KMS-11 (cell line): Measurements from ENCODE around the gene RIPOR2.

ENCODE experiments used
- H2AFZ ChIP-seq: fragments of 200-600 bp; sonication (generic); 2 replicates; pipeline ENCODE4 v1.6.1; 2016; ENCODE audit warnings: antibody characterized with exemption, mixed run types, low read depth
- H3K27ac ChIP-seq: fragments of 200-600 bp; sonication (generic); 2 replicates; pipeline ENCODE4 v1.6.1; 2016; ENCODE audit warnings: mild to moderate bottlenecking, mixed run types
- H3K27me3 ChIP-seq: fragments of 200-600 bp; sonication (generic); 2 replicates; pipeline ENCODE4 v1.6.1; 2017; ENCODE audit warnings: mild to moderate bottlenecking, low read depth, mixed run types, moderate library complexity; ENCODE audit not compliant: insufficient read depth
- H3K36me3 ChIP-seq: fragments of 200-600 bp; sonication (generic); 2 replicates; pipeline ENCODE4 v1.6.1; 2017; ENCODE audit warnings: mild to moderate bottlenecking, mixed run types; ENCODE audit not compliant: insufficient read depth
- H3K4me1 ChIP-seq: fragments of 200-600 bp; sonication (generic); 2 replicates; pipeline ENCODE4 v1.6.1; 2016; ENCODE audit warnings: mild to moderate bottlenecking, low read depth, mixed run types; ENCODE audit not compliant: poor library complexity, severe bottlenecking
- H3K4me2 ChIP-seq: fragments of 200-600 bp; sonication (generic); 2 replicates; pipeline ENCODE4 v1.7.0; 2016; ENCODE audit warnings: mild to moderate bottlenecking, mixed run types
- H3K4me3 ChIP-seq: fragments of 200-600 bp; sonication (generic); IDR thresholded peaks from 2 replicates; pipeline ENCODE4 v1.6.1; 2017; ENCODE audit warnings: low read depth, low read length, mixed read lengths; ENCODE audit not compliant: insufficient read depth
- H3K79me2 ChIP-seq: fragments of 200-600 bp; sonication (generic); 2 replicates; pipeline ENCODE4 v1.6.1; 2016; ENCODE audit warnings: low read depth, mixed run types; ENCODE audit not compliant: insufficient read depth
- H3K9ac ChIP-seq: fragments of 200-600 bp; sonication (generic); 2 replicates; pipeline ENCODE4 v1.6.1; 2016; ENCODE audit warnings: mild to moderate bottlenecking, mixed run types
- H4K20me1 ChIP-seq: fragments of 200-600 bp; sonication (generic); 2 replicates; pipeline ENCODE4 v1.6.1; 2016; ENCODE audit warnings: mild to moderate bottlenecking, mixed run types; ENCODE audit not compliant: insufficient read depth
- TF ChIP-seq, protein P1 (sequence below): fragments of 200-600 bp; sonication (generic); conservative IDR thresholded peaks from 2 replicates; pipeline ENCODE4 v1.6.1; 2017; ENCODE audit warnings: low read depth, mild to moderate bottlenecking, antibody characterized with exemption, low read length, moderate library complexity, mixed read lengths

The RIPOR2 gene

DNA sequence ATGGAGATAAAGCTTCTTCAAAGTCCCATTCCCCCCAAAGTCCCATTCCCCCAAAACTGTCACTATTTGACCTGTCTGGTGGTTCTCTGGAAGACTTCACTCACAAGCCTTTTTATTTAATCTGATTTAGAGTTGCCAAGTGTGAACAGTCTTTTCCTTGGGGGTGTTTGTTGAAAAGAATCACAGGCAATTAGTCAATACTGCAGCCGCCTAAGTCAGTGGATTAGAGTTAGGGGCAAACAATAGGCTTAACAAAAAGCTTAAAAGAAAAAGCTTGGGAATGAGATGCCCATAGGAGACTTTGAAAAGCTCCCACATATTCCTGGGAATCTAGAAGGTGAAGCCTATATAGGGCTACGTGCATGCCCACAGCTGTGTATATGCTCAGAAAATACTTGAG is 8.0 kb upstream of the RIPOR2 start:
- Histone ChIP-seq H3K4me1 (no peaks in the 10 kb centered on the region), H2AFZ (no peak overlapping the region), H3K4me2 (no peak overlapping the region), H3K36me3 (no peaks in the 10 kb centered on the region), H3K27me3 (no peaks in the 10 kb centered on the region), H3K27ac (no peak overlapping the region), H3K4me3 (no peak overlapping the region), H3K79me2 (no peaks in the 10 kb centered on the region), H3K9ac (no peak overlapping the region), H4K20me1 (no peaks in the 10 kb centered on the region)
- TF ChIP-seq, protein P1, sequence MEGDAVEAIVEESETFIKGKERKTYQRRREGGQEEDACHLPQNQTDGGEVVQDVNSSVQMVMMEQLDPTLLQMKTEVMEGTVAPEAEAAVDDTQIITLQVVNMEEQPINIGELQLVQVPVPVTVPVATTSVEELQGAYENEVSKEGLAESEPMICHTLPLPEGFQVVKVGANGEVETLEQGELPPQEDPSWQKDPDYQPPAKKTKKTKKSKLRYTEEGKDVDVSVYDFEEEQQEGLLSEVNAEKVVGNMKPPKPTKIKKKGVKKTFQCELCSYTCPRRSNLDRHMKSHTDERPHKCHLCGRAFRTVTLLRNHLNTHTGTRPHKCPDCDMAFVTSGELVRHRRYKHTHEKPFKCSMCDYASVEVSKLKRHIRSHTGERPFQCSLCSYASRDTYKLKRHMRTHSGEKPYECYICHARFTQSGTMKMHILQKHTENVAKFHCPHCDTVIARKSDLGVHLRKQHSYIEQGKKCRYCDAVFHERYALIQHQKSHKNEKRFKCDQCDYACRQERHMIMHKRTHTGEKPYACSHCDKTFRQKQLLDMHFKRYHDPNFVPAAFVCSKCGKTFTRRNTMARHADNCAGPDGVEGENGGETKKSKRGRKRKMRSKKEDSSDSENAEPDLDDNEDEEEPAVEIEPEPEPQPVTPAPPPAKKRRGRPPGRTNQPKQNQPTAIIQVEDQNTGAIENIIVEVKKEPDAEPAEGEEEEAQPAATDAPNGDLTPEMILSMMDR, result no peak

DNA sequence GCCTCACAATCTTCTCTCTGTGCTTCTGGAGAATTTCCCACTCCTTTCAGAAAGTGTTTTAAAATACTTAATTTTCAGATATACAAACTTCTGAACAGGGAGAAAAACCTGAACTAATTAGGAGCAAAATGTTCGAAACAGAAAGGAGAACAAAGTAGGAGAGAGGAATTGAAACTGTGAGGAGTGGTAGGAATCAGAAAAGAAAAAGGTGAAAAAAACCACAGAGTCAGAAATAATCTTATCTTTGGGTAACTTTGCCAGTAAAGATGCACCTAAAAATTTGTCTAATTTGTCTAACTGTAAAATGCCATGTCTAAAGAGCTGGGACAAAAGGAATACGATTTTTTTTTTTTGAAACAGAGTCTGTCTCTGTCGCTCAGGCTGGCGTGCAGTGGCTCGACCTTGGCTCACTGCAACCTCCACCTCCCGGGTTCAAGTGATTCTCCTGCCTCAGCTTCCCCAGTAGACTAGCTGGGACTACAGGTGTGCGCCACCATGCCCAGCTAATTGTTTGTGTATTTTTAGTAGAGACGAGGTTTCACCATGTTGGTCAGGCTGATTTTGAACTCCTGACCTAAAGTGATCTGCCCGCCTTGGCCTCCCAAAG is 4.7 kb upstream of the RIPOR2 start:
- H3K4me2 ChIP-seq, result no peak overlapping the region

DNA sequence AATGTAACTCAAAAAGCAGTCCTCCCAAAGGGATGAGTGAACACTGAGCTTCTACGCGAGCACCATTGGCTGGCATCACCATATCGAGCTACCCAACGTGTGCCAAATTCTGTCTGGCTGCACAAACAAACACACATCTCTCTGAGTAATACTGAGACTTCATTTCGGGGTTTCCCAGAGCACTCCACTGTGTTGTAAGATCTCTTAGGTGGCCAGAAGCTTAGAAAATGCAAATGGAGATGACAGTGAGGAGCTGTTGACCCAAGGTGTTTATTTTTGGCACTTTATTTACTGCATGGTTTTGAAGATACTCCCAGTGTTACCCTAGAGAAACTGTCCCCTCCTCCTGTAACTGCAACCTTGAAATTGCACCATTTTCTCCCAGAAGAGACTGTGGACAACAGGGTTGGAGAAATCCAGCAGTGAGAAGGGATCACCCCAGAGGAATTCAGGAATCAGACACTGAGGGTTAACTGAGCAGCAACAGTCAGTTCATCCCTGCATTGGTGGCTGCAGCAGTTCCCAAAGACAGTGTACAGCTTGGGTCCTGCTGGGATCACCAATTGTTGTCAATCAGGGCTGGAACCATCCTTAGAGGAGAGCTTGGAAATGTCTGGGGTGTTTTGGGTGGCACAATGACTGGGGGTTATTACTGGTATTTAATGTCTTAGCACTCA is 1.0 kb upstream of the RIPOR2 start:
- H3K36me3 ChIP-seq, result no peaks in the 10 kb centered on the region
- no peak overlapping the region for H3K9ac ChIP-seq
- peaks cover 10% of the 10 kb centered on the region for H3K4me1 ChIP-seq
- no peak overlapping the region for H3K27ac ChIP-seq
- H4K20me1 ChIP-seq, result no peaks in the 10 kb centered on the region
- TF ChIP-seq, protein P1, result no peak
- peak overlapping the region; percentile 27; the same call in 1 of the 2 replicates for H2AFZ ChIP-seq
- H3K4me3 ChIP-seq, result no peak overlapping the region
- no peaks in the 10 kb centered on the region for H3K27me3 ChIP-seq
- no peaks in the 10 kb centered on the region for H3K79me2 ChIP-seq
- peak overlapping the region; percentile 34; the same call in 1 of the 2 replicates for H3K4me2 ChIP-seq

More for the DNA sequence above, 4.7 kb upstream of the RIPOR2 start:
- Histone ChIP-seq H3K36me3 (no peaks in the 10 kb centered on the region), H3K9ac (no peak overlapping the region), H3K4me1 (peaks cover 10% of the 10 kb centered on the region), H3K27me3 (no peaks in the 10 kb centered on the region), H3K4me3 (no peak overlapping the region), H4K20me1 (no peaks in the 10 kb centered on the region), H3K79me2 (no peaks in the 10 kb centered on the region), H3K27ac (no peak overlapping the region), H2AFZ (no peak overlapping the region)
- TF ChIP-seq, protein P1, result no peak

DNA sequence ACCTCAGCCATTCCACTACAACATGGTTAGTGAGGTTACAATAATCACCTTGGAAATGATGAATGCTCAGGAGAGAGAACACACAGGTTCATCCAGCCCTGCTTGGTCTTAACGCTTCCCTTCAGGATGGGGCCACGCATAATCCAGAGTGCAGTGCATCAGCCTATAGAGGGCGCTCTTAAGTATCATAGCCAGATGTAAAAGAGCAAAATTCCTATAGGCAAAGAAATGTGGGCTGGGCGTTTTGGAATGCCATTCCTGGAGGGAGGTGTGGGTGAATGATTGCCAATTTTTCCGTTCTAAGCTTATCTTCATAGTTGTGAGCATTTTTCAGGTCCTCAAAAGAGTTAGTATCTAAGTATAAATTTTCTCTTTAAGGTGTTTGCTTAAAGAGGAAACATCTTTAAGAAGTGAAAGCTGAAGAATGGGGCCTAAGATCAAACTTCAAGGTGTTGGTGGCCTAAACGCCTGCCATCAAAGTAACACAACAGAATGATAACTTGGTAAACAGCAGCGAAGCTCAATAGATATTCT is 1.8 kb downstream of the RIPOR2 start:
- no peaks in the 10 kb centered on the region for H3K36me3 ChIP-seq
- H3K79me2 ChIP-seq, result no peaks in the 10 kb centered on the region
- H2AFZ ChIP-seq, result no peak overlapping the region
- no peaks in the 10 kb centered on the region for H4K20me1 ChIP-seq
- H3K4me1 ChIP-seq, result peaks cover 18% of the 10 kb centered on the region
- no peak overlapping the region for H3K9ac ChIP-seq
- no peaks in the 10 kb centered on the region for H3K27me3 ChIP-seq
- no peak overlapping the region for H3K4me2 ChIP-seq
- H3K27ac ChIP-seq, result no peak overlapping the region
- TF ChIP-seq, protein P1, result peak; percentile 71
- no peak overlapping the region for H3K4me3 ChIP-seq
